Epithelial cell of proximal tubule (primary cell): ENCODE results near the gene PRKCG. TPM values are rescaled to one million over a fixed set of nuclear protein-coding genes. Genes with fewer than 3 reads are reported as not detected.
"Not testable (repeated sequence)": the region's sequence is repeated elsewhere in the genome, so short reads cannot be mapped to it uniquely, and the experiment has no call there.

Experiments used
- DNase-seq: peaks from one replicate; pipeline ENCODE4 v3.0.0-alpha.2; 2011; ENCODE audit warnings: low read depth
- H3K4me3 ChIP-seq: 2 replicates; pipeline ENCODE4 v1.5.1; 2011; ENCODE audit warnings: low read depth, mild to moderate bottlenecking, low read length
- CTCF ChIP-seq: conservative IDR thresholded peaks from 2 replicates; pipeline ENCODE4 v1.5.1; 2012; ENCODE audit warnings: low read depth, mild to moderate bottlenecking, low read length
- total RNA-seq: library from RNA; depleted of rRNA; stranded (reverse); fragments of >200 nt; gene quantifications from 2 replicates; pipeline ENCODE4 v1.2.3, GENCODE V29; 2015

PRKCG gene
- total RNA-seq, 1 donor from 2014 or later: 1.3 TPM

- peak overlapping the region; percentile 92 for H3K4me3 ChIP-seq
- TF ChIP-seq CTCF: no peak
- no peak for DNase-seq
Measured at GRCh38 chr19:53868091-53868891, 13.7 kb upstream of the PRKCG start.

- no peak for TF ChIP-seq CTCF
- DNase-seq: no peak
- peak overlapping the region; percentile 92 for H3K4me3 ChIP-seq
Measured at GRCh38 chr19:53868892-53869804, 12.8 kb upstream of the PRKCG start.

GRCh38 chr19:53869805-53870484 lies 12.1 kb upstream of the PRKCG start:
- DNase-seq: not testable (repeated sequence)
- peak overlapping the region; percentile 92 for H3K4me3 ChIP-seq

- no peak for DNase-seq
- peak overlapping the region; percentile 22 for H3K4me3 ChIP-seq
- TF ChIP-seq CTCF: no peak
Measured at GRCh38 chr19:53870485-53870844, 11.5 kb upstream of the PRKCG start.

- TF ChIP-seq CTCF: no peak
- no peak for DNase-seq
- no peak overlapping the region for H3K4me3 ChIP-seq
Measured at GRCh38 chr19:53871454-53871853, 10.5 kb upstream of the PRKCG start.

- no peak for TF ChIP-seq CTCF
- no peak overlapping the region for H3K4me3 ChIP-seq
- no peak for DNase-seq
Measured at GRCh38 chr19:53872762-53873161, 9.2 kb upstream of the PRKCG start.
